IMR-90 (cell line): Measurements from ENCODE around the gene CAST.

Experiments used
- BHLHE40 ChIP-seq: fragments of 150-350 bp; IDR thresholded peaks from 2 replicates; pipeline ENCODE4 v1.6.1; 2016; ENCODE audit warnings: mild to moderate bottlenecking, low read depth, low read length
- CEBPB ChIP-seq: IDR thresholded peaks from 2 replicates; pipeline ENCODE4 v1.6.1; 2012; ENCODE audit warnings: low read depth, low read length, improper control_type of control experiment
- CHD1 ChIP-seq: IDR thresholded peaks from 2 replicates; pipeline ENCODE4 v1.6.1; 2012; ENCODE audit warnings: low read depth, low read length, improper control_type of control experiment
- MAFK ChIP-seq: IDR thresholded peaks from 2 replicates; pipeline ENCODE4 v1.6.1; 2012; ENCODE audit warnings: low read depth, low read length, improper control_type of control experiment
- POLR2A ChIP-seq: IDR thresholded peaks from 2 replicates; pipeline ENCODE4 v1.6.1; 2012; ENCODE audit warnings: mild to moderate bottlenecking, low read depth, low read length
- RFX5 ChIP-seq: IDR thresholded peaks from 2 replicates; pipeline ENCODE4 v1.8.0; 2012; ENCODE audit warnings: low read depth, mild to moderate bottlenecking, low read length, moderate library complexity
- TF ChIP-seq, protein P1 (sequence below): conservative IDR thresholded peaks from 2 replicates; pipeline ENCODE4 v1.5.1; 2012; ENCODE audit warnings: mild to moderate bottlenecking, low read depth, low read length, improper control_type of control experiment

DNA sequence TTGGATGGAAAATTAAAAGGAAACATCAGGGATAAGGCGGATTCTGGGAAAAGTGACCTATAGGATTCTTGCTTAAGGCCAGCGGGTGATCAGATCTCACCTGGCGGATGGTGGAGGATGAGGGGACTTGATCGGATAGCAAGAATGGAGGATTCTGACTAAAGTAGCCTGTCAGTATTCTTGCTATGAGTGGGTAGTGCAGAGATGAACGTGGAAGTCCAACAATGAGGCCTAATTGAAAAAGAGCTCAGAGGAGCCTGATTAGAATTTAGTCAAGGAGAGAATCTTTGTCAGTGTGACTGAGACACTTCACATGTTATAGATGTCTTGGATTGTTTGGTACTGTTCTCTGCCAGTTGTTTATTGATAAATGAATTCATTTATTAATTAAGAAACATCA, 24.9 kb downstream of the CAST start:
- TF ChIP-seq, protein P1, sequence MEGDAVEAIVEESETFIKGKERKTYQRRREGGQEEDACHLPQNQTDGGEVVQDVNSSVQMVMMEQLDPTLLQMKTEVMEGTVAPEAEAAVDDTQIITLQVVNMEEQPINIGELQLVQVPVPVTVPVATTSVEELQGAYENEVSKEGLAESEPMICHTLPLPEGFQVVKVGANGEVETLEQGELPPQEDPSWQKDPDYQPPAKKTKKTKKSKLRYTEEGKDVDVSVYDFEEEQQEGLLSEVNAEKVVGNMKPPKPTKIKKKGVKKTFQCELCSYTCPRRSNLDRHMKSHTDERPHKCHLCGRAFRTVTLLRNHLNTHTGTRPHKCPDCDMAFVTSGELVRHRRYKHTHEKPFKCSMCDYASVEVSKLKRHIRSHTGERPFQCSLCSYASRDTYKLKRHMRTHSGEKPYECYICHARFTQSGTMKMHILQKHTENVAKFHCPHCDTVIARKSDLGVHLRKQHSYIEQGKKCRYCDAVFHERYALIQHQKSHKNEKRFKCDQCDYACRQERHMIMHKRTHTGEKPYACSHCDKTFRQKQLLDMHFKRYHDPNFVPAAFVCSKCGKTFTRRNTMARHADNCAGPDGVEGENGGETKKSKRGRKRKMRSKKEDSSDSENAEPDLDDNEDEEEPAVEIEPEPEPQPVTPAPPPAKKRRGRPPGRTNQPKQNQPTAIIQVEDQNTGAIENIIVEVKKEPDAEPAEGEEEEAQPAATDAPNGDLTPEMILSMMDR, result no peak
- no peak for TF ChIP-seq RFX5
- TF ChIP-seq POLR2A, result no peak
- no peak for TF ChIP-seq CHD1
- TF ChIP-seq BHLHE40, result no peak
- no peak for TF ChIP-seq MAFK
- no peak for TF ChIP-seq CEBPB
